Activated B cell treated with CpG ODN at 0.5 μM for 24 hours (primary cell): ENCODE measurements around the gene ZNF181. TPM values are rescaled to one million over a fixed set of nuclear protein-coding genes. Genes with fewer than 3 reads are reported as not detected.

ENCODE experiments used
- total RNA-seq: library from RNA; stranded (reverse); gene quantifications from 2 replicates; pipeline ENCODE4 v1.2.3, GENCODE V29; 2022

Gene ZNF181
- total RNA-seq, 1 donor from 2014 or later, result 8.2 TPM

Other genes with a start within 250 kb of the ZNF181 start
- gene SCGB2B2, start 57.1 kb upstream of the ZNF181 start, total RNA-seq, result 0.78 and 1.4 TPM in 2 replicates
- gene ZNF302, start 56.6 kb upstream of the ZNF181 start, total RNA-seq, result 33.7 and 38.1 TPM in 2 replicates
- gene ZNF599, start 39.0 kb downstream of the ZNF181 start, total RNA-seq, result 3.1 and 3.6 TPM in 2 replicates
- gene ZNF30, start 192.7 kb downstream of the ZNF181 start, total RNA-seq, result 2.7 and 4.0 TPM in 2 replicates
- 4.8 and 4.9 TPM in 2 replicates for gene ZNF792, start 230.0 kb downstream of the ZNF181 start, total RNA-seq